Ectodermal cell (in vitro differentiated cells): ENCODE data around the gene LDLRAD4.

Experiments used
- H3K27ac ChIP-seq: 2 replicates; pipeline ENCODE4 v1.7.0; 2013; ENCODE audit warnings: mild to moderate bottlenecking, low read depth, low read length; ENCODE audit not compliant: insufficient read depth, poor library complexity, severe bottlenecking
- H3K27me3 ChIP-seq: 2 replicates; pipeline ENCODE4 v1.7.0; 2013; ENCODE audit warnings: mild to moderate bottlenecking, low read length; ENCODE audit not compliant: insufficient read depth, control insufficient read depth, poor library complexity, severe bottlenecking
- H3K36me3 ChIP-seq: one replicate; pipeline ENCODE4 v1.7.0; 2013; ENCODE audit warnings: low read length; ENCODE audit not compliant: control insufficient read depth, insufficient read depth
- H3K4me1 ChIP-seq: one replicate; pipeline ENCODE4 v1.7.0; 2013; ENCODE audit warnings: low read length; ENCODE audit not compliant: control insufficient read depth, insufficient read depth
- H3K4me3 ChIP-seq: 2 replicates; pipeline ENCODE4 v1.7.0; 2013; ENCODE audit warnings: low read depth, low read length, control low read depth; ENCODE audit not compliant: insufficient read depth
- H3K9me3 ChIP-seq: 2 replicates; pipeline ENCODE4 v1.7.0; 2013; ENCODE audit warnings: mild to moderate bottlenecking, low read length, moderate library complexity; ENCODE audit not compliant: control insufficient read depth
- WGBS, 2 experiments: methylation state at CpG; one replicate each; pipeline ENCODE4 v1.1.7; 2013; ENCODE audit warnings: missing lambda C conversion rate in 2 of 2; 5-methylcytosine and 5-hydroxymethylcytosine counted together

LDLRAD4 gene

GRCh38 chr18:13381944-13382365, 163.4 kb downstream of the LDLRAD4 start:
- Histone ChIP-seq H3K9me3 (no peaks in the 10 kb centered on the region), H3K4me1 (peaks cover 4% of the 10 kb centered on the region), H3K27ac (peak overlapping the region; percentile 38), H3K27me3 (no peaks in the 10 kb centered on the region), H3K36me3 (no peaks in the 10 kb centered on the region), H3K4me3 (no peak overlapping the region)
- WGBS, 2 experiments = 91% methylated on average over 14 of the region's 14 CpGs

GRCh38 chr18:13382366-13382953, 163.9 kb downstream of the LDLRAD4 start:
- H3K27ac ChIP-seq = peak overlapping the region; percentile 38
- H3K4me3 ChIP-seq = no peak overlapping the region

GRCh38 chr18:13382954-13383827, 164.6 kb downstream of the LDLRAD4 start:
- Histone ChIP-seq H3K9me3 (no peaks in the 10 kb centered on the region), H3K27ac (no peak overlapping the region), H3K36me3 (no peaks in the 10 kb centered on the region), H3K4me1 (peaks cover 4% of the 10 kb centered on the region), H3K27me3 (no peaks in the 10 kb centered on the region), H3K4me3 (no peak overlapping the region)
- 90 to 93% methylated on average over 19 of the region's 19 CpGs for WGBS, 2 experiments

More at GRCh38 chr18:13382366-13382953, 163.9 kb downstream of the LDLRAD4 start:
- no peaks in the 10 kb centered on the region for H3K27me3 ChIP-seq
- peaks cover 4% of the 10 kb centered on the region for H3K4me1 ChIP-seq
- no peaks in the 10 kb centered on the region for H3K36me3 ChIP-seq
- 96% methylated on average over 9 of the region's 9 CpGs for WGBS, 2 experiments
- no peaks in the 10 kb centered on the region for H3K9me3 ChIP-seq

- H3K36me3 ChIP-seq = no peaks in the 10 kb centered on the region
Observed at GRCh38 chr18:13386891-13387801, 168.6 kb downstream of the LDLRAD4 start.

GRCh38 chr18:13387855-13388548, 169.4 kb downstream of the LDLRAD4 start:
- Histone ChIP-seq H3K9me3 (no peaks in the 10 kb centered on the region), H3K4me1 (no peaks in the 10 kb centered on the region), H3K27ac (no peak overlapping the region), H3K4me3 (no peak overlapping the region), H3K36me3 (no peaks in the 10 kb centered on the region), H3K27me3 (no peaks in the 10 kb centered on the region)
- 80 to 81% methylated on average over 13 of the region's 13 CpGs for WGBS, 2 experiments

More at GRCh38 chr18:13386891-13387801, 168.6 kb downstream of the LDLRAD4 start:
- WGBS, 2 experiments = 94 to 96% methylated on average over 40 of the region's 40 CpGs
- H3K27ac ChIP-seq = no peak overlapping the region
- H3K27me3 ChIP-seq = no peaks in the 10 kb centered on the region
- H3K9me3 ChIP-seq = no peaks in the 10 kb centered on the region
- no peak overlapping the region for H3K4me3 ChIP-seq
- no peaks in the 10 kb centered on the region for H3K4me1 ChIP-seq

GRCh38 chr18:13388586-13389490, 170.3 kb downstream of the LDLRAD4 start:
- 85 to 88% methylated on average over 24 to 25 of the region's 25 CpGs for WGBS, 2 experiments
- Histone ChIP-seq H3K9me3 (no peaks in the 10 kb centered on the region), H3K4me3 (no peak overlapping the region), H3K27ac (no peak overlapping the region), H3K36me3 (no peaks in the 10 kb centered on the region), H3K4me1 (no peaks in the 10 kb centered on the region), H3K27me3 (no peaks in the 10 kb centered on the region)

- WGBS, 2 experiments = 90 to 91% methylated on average over 5 to 6 of the region's 6 CpGs
- Histone ChIP-seq H3K4me3 (no peak overlapping the region), H3K27me3 (no peaks in the 10 kb centered on the region), H3K9me3 (no peaks in the 10 kb centered on the region), H3K36me3 (no peaks in the 10 kb centered on the region), H3K4me1 (no peaks in the 10 kb centered on the region), H3K27ac (no peak overlapping the region)
Observed at GRCh38 chr18:13389491-13390131, 171.1 kb downstream of the LDLRAD4 start.

GRCh38 chr18:13390196-13390595, 171.6 kb downstream of the LDLRAD4 start:
- Histone ChIP-seq H3K9me3 (no peaks in the 10 kb centered on the region), H3K4me1 (no peaks in the 10 kb centered on the region), H3K36me3 (no peaks in the 10 kb centered on the region), H3K27ac (no peak overlapping the region), H3K27me3 (no peaks in the 10 kb centered on the region), H3K4me3 (no peak overlapping the region)
- WGBS, 2 experiments = 92 to 94% methylated on average over 12 of the region's 12 CpGs
